ENCODE results near the gene AGL. TPM values are rescaled to one million over a fixed set of nuclear protein-coding genes. Genes with fewer than 3 reads are reported as not detected.
"Not testable (repeated sequence)": the region's sequence is repeated elsewhere in the genome, so short reads cannot be mapped to it uniquely, and the experiment has no call there.

Gene AGL
- total RNA-seq, 4 donors from 2014 or later, result 9.1 to 18.5 (median 12.8) TPM

DNA sequence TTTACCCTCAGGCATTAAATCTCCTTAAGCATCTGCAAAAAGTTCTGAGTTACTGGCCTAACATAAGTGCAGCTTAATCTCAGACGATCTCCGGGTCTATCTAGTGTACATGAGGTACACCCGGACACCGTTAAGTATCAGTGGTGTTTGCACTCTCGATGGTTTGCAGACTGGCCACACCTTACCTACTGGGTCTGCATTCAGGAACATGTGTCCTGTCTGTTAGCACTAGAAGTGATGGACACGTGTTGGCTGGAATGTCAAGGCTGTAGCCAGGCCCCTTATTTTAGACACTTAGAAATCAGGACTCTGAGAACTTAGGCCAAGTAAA, 783 bp upstream of the AGL start:
- no peak for DNase-seq
- H3K27me3 ChIP-seq, result no peaks in the 10 kb centered on the region
- H3K9me3 ChIP-seq, result no peaks in the 10 kb centered on the region
- H3K4me1 ChIP-seq, result peaks cover 0 to 5% (median 0%) of the 10 kb centered on the region in 4 donors
- no peaks in the 10 kb centered on the region for H3K36me3 ChIP-seq
- peak overlapping the region; percentile 66 to 87 (median 78) for H3K4me3 ChIP-seq
- H3K27ac ChIP-seq, result peak overlapping the region; percentile 79 to 93 (median 86)
- TF ChIP-seq POLR2A (IDR thresholded peaks at IDR 0.05), result no peak
- TF ChIP-seq, protein P1, sequence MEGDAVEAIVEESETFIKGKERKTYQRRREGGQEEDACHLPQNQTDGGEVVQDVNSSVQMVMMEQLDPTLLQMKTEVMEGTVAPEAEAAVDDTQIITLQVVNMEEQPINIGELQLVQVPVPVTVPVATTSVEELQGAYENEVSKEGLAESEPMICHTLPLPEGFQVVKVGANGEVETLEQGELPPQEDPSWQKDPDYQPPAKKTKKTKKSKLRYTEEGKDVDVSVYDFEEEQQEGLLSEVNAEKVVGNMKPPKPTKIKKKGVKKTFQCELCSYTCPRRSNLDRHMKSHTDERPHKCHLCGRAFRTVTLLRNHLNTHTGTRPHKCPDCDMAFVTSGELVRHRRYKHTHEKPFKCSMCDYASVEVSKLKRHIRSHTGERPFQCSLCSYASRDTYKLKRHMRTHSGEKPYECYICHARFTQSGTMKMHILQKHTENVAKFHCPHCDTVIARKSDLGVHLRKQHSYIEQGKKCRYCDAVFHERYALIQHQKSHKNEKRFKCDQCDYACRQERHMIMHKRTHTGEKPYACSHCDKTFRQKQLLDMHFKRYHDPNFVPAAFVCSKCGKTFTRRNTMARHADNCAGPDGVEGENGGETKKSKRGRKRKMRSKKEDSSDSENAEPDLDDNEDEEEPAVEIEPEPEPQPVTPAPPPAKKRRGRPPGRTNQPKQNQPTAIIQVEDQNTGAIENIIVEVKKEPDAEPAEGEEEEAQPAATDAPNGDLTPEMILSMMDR (IDR thresholded peaks at IDR 0.05), result no peak

DNA sequence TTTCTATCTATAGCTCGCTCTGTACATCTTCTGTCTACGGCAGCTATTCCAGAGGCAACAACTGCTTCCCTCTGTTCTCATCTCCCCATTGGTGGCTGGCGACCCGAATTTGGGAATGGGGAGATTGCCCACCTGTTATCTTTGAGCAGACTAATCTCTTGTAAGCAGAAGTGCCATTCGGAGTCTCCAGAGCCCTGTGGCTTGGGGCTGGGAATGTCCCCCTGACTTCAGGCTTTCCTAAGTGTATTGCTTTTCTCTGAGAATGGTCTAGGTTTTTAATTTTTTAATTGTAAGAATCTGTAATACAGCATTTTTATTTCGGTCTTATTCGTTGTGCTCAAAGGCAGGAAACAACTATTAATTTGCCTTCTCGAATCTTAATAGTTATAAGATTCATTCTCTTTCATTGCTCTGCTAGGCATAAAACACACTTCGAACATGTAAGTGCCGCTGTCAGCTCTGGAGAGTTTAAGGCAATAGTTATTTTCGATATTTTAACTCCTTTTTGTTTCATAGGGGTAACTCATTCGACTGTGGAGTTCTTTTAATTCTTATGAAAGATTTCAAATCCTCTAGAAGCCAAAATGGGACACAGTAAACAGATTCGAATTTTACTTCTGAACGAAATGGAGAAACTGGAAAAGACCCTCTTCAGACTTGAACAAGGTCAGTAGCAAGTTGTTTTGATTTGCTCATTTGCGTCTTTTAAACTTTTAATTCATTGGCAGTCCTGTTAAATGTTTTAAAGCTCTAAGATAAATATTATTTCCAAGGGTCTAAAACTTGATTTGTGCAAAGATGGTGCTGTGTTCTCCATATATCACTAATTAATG, 514 bp downstream of the AGL start:
- Histone ChIP-seq H3K27ac (peak overlapping the region; percentile 79 to 93 (median 86)), H3K36me3 (peaks cover 0 to 6% (median 0%) of the 10 kb centered on the region in 3 donors), H3K4me1 (peaks cover 0 to 5% (median 0%) of the 10 kb centered on the region in 4 donors), H3K9me3 (no peaks in the 10 kb centered on the region), H3K27me3 (no peaks in the 10 kb centered on the region), H3K4me3 (peak overlapping the region; percentile 66 to 87 (median 78))
- TF ChIP-seq, protein P1 (IDR thresholded peaks at IDR 0.05), result no peak
- TF ChIP-seq POLR2A (IDR thresholded peaks at IDR 0.05), result no peak
- no peak for DNase-seq

DNA sequence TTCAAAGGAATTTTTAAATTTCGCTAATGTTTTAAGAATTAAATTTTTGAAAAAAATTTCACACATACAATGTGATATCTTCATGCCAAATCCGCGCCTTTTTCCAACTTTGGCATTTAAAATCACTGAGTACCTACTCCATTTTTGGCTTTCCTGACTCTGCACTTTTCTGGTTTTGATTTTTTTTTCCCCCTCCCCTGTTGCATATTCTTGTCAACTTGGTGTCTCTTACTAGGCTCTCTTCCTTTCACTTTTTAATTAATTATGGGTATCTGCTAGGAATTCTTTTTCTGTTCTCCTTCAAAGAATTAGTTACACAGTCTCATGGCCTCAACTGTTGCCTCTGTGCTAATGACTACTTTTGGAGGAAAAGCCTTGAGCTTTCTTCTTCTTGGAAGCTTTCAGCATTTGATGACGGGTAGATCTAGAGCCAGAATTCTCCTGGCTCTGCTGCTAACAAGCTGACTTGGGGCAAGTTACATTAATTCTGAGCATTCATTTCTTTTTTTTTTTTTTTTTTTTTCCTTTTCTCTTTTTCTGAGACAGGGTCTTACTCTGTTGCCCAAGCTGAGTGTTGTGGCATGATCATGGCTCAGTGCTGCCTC, 1.8 kb downstream of the AGL start:
- Histone ChIP-seq H3K27me3 (no peaks in the 10 kb centered on the region), H3K9me3 (no peaks in the 10 kb centered on the region), H3K4me1 (peaks cover 0 to 5% (median 0%) of the 10 kb centered on the region in 4 donors), H3K36me3 (peaks cover 0 to 6% (median 0%) of the 10 kb centered on the region in 3 donors), H3K27ac (no peak overlapping the region), H3K4me3 (no peak overlapping the region)
- TF ChIP-seq, protein P1 (IDR thresholded peaks at IDR 0.05), result no peak
- no peak for TF ChIP-seq POLR2A (IDR thresholded peaks at IDR 0.05)
- no peak for DNase-seq

DNA sequence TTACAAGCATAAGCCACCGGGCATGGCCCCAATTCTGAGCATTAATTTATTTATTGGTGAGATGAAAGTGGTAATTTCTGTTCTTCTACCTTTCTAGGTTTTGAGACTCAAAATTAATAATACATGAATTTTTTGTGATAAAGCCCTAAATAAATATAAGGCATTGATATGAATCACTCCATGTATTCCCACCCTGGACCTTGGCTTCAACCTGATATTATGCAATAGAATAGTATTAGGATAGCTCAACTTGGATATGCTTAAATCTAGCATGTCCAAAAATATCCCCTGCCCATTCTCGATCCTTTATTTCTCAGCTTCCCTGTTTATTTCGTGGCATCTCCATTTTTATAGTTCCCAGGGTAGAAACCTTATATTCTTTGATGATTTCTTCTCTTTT, 2.5 kb downstream of the AGL start:
- Histone ChIP-seq H3K27ac (no peak overlapping the region), H3K36me3 (peaks cover 0 to 6% (median 0%) of the 10 kb centered on the region in 3 donors), H3K4me1 (peaks cover 0 to 5% (median 0%) of the 10 kb centered on the region in 4 donors), H3K9me3 (no peaks in the 10 kb centered on the region), H3K4me3 (no peak overlapping the region), H3K27me3 (no peaks in the 10 kb centered on the region)
- no peak for DNase-seq
- TF ChIP-seq POLR2A (IDR thresholded peaks at IDR 0.05), result no peak
- TF ChIP-seq, protein P1 (IDR thresholded peaks at IDR 0.05), result no peak

DNA sequence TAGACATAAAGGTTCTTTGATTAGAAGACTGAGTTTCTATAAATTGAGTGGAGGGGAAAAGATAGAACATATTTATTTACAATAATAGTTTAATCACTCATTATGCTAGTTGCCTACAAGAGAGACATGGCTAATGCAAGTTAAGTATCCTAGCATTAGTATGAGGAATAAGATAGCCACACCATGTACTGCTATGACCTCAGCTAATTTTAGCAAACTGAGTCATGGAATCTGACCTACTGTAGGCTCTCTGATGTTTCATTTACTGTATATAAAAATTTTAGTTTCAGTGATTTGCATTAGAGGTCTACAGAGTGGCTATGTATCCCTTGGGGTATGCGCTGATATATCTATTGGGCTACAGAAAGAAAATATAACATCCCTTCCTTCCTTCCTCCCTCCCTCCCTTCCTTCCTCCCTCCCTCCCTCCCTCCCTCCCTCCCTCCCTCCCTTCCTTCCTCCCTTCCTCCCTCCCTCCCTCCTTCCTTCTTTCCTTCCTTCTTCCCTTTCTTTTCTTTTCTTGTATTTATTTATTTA, 5.8 kb downstream of the AGL start:
- TF ChIP-seq, protein P1 (IDR thresholded peaks at IDR 0.05), result no peak
- TF ChIP-seq POLR2A (IDR thresholded peaks at IDR 0.05), result no peak

DNA sequence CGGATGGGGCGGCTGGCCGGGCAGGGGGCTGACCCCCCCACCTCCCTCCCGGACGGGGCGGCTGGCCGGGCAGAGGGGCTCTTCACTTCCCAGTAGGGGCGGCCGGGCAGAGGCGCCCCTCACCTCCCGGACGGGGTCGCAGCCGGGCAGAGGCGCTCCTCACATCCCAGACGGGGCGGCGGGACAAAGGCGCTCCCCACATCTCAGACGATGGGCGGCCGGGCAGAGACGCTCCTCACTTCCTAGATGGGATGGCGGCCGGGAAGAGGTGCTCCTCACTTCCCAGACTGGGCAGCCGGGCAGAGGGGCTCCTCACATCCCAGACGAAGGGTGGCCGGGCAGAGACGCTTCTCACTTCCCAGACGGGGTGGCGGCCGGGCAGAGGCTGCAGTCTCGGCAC, 6.9 kb downstream of the AGL start:
- not testable (repeated sequence) for DNase-seq, H3K36me3 ChIP-seq, H3K27ac ChIP-seq, H3K27me3 ChIP-seq, H3K9me3 ChIP-seq, H3K4me3 ChIP-seq, H3K4me1 ChIP-seq

More for the DNA sequence above, 5.8 kb downstream of the AGL start:
- H3K4me3 ChIP-seq, result no peak overlapping the region
- H3K36me3 ChIP-seq, result peaks cover 0 to 6% (median 0%) of the 10 kb centered on the region in 3 donors
- no peaks in the 10 kb centered on the region for H3K4me1 ChIP-seq
- no peaks in the 10 kb centered on the region for H3K27me3 ChIP-seq
- H3K27ac ChIP-seq, result no peak overlapping the region
- no peaks in the 10 kb centered on the region for H3K9me3 ChIP-seq
- DNase-seq, result no peak

Measured in Peyer's patch (tissue), 4 donors.